TTC549 (cell line): Measurements from ENCODE around the gene PDLIM3.
"Not testable (repeated sequence)": the region's sequence is repeated elsewhere in the genome, so short reads cannot be mapped to it uniquely, and the experiment has no call there.

Experiments used
- FAIRE-seq: peaks from 2 replicates; lab custom pipeline; 2012; peaks lifted over from hg19 to GRCh38; lab: Jason Lieb, UNC

Gene PDLIM3

DNA sequence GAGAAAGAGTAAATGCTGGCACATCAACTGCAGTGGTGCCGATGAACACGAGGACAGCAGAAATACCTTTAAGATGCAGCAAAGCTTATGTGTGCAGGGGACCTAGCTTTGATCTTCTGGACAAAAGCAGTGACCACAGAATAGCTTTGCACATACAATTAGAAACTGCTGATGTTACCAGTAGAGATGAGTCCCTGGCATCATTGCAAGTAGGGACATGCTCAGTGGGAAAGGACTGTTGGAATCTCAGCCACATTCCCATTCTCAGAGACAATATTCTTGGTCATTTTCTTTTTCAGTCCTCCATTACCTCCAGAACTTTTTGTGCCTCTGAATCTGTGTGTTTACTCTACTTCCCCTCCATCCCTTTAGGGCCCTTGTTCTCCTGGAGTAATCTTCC, 16.9 kb upstream of the PDLIM3 start:
- FAIRE-seq: no peak

DNA sequence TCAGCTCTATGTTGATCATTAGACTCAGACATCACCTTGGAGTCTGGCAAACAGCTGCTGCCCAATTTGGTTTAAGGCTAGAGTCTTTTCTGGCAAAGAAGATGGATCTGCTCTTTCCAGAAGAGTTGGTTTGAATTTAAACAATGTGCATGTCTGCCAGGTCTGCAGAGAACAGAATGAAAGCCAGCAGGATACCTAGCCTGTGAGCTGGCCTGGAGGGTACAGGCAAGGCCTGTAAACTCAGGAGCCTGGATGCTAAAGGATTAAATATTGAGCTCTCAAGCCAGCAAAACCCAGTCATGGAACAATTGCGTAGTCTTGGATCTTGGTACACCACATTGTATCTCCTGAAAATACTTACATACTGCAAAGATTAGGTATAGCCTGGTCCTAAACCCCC, 15.6 kb upstream of the PDLIM3 start:
- FAIRE-seq: no peak

- no peak for FAIRE-seq
Measured at GRCh38 chr4:185549095-185549639, 13.9 kb upstream of the PDLIM3 start.

- FAIRE-seq: no peak
Measured at GRCh38 chr4:185548587-185548986, 13.3 kb upstream of the PDLIM3 start.

DNA sequence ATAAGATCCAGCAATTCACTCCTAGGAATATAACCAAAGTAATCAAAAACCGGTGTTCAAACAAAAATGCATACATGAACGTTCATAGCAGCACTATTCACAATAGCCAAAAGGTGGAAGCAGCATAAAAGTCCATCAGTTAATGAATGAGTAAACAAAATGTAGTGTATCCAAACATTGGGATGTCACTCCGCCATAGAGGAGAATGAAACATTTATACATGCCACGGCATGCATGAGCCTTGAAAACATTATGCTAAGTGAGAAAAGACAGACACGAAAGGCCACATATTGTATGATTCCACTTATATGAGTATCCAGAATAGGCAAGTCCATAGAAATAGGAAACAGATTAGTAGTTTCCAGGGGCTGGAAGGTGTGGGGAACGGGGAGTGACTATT, 11.0 kb upstream of the PDLIM3 start:
- no peak for FAIRE-seq

GRCh38 chr4:185542626-185543315, 7.5 kb upstream of the PDLIM3 start:
- FAIRE-seq: no peak

DNA sequence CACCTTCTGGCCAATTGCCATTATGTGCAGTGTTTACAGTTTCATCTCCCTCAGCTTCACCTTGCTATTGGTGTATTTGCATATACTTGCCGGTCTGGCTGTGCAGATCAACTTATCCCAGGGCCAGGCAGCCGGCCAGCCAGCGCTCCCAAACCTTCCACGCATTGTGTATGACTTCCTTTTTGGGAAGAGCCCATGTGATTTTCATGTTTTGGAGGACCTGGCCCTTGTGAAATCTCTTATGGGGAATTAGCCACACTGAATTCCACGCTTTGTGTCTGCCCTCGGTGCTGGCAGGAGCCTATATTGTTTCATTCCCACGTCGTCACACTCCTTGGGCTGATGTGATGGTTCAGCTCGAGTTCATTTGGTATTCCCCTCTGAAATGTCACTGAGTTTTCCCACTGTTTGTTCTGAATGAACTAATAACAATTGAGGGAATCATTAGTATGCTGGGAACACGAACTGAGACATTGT, 6.0 kb upstream of the PDLIM3 start:
- no peak for FAIRE-seq

DNA sequence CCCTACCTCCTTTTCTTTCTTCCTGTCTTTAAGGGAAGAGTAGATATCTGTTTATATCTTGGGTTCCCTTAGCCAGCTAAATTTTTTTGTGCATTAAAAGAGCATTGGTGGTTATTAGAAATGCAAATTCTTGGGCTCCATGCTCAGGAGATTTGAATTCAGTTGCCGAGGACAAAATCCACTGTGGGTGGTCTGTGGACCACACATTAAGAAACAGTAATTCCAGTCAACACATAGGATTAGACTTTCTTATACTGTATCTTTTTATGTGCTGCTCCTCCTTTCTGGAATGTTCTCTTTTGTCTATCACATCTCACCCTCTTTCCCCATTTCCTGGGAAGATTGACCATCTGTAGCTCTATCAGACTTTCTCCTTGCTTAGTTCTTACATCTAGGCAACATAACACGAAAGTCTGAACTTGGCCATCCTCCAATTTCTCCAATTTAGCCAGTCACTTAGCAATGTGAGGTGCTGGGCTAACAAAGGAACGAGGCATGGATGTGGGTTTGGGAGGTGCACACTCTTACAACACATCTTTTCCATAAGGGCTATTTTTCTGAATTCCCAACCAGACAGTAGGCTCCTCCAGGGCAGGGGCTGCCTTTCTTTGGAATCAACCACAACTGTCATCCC, 5.3 kb upstream of the PDLIM3 start:
- no peak for FAIRE-seq

- FAIRE-seq: no peak
Measured at GRCh38 chr4:185540040-185540439, 4.7 kb upstream of the PDLIM3 start.

DNA sequence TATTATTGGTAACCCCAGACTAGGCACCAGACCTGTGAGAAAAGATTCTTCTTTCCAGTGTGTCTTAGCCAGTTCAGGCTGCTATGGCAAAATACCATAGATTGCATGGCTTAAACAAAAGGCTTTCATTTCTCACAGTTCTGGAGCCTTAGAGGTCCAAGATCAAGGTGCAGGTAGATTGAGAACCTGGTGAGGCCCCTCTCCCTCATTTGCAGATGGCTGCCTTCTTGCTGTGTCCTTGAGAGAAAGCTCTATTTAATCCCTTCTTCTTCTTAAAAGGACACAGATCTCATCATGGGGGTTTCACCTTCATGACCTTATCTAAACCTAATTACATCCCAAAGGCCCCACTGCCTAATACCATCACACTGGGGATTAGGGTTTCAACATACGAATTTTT, 3.5 kb upstream of the PDLIM3 start:
- FAIRE-seq: no peak

DNA sequence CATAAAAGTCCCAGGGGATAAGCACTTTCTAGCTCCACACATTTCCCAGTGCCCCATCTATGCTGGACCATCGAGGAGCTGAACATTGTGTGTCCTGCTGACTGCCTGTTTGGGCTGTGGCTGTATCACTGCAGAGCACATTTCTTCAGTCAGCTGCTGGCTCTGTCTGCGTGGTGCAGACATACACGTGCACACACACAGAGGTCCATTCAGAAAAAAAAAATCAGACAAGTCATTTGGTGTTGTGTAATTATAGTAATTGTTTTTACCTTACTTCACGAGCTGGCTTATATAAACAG, 1.1 kb upstream of the PDLIM3 start:
- no peak for FAIRE-seq

- FAIRE-seq: no peak
Measured at GRCh38 chr4:185535612-185536410, 504 bp upstream of the PDLIM3 start.

DNA sequence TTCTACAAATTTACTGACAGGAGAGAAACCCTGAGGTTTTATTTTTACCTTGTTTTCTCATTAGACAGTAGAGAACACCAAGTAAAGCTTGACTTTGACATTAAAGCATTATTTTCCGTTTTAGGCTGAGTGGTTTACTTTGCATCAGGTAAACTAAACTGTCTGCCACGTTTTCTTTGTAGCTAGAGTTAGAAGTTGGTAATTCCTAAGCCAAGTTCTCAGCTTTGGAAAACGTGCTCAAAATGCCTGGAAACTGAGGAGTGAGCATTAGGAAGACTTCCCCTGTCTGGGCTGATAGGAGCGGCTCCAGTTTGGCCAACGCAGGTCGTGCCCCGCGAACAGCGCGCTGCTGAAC, 819 bp downstream of the PDLIM3 start:
- FAIRE-seq: no peak

- FAIRE-seq: no peak
Measured at GRCh38 chr4:185532795-185533324, 2.4 kb downstream of the PDLIM3 start.

DNA sequence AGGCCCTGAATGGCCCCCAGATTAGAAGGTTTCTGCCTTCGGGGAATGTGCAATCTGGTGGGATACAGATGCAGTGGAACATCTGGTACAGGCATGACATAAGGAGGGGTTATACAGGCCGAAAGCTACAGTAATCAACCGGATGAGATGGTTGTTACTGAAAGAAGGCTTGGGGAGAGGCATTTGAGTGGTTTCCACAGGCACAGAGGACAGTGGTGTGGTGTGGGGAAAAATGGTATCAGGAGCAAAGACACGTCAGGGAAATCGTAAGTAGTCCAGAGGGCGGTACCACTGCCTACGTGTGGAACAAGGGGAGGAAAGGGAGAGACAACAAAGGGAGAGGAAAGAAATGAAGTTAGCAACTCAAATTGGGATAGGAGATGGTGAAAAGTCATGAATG, 3.0 kb downstream of the PDLIM3 start:
- no peak for FAIRE-seq

DNA sequence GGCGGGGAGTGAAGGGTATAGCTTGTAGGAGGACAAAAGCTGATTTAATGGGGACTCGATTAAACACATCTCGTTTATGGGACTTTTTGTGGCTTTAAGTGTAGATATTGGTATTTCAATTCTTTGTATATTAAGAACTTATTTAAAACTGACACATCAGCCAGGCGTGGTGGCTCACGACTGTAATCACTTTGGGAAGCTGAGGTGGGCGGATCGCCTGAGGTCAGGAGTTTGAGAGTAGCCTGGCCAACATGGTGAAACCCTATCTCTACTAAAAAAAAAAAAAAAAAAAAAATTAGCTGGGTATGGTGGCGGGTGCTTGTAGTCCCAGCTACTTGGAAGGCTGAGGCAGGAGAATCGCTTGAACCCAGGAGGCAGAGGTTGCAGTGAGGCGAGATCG, 3.7 kb downstream of the PDLIM3 start:
- not testable (repeated sequence) for FAIRE-seq

DNA sequence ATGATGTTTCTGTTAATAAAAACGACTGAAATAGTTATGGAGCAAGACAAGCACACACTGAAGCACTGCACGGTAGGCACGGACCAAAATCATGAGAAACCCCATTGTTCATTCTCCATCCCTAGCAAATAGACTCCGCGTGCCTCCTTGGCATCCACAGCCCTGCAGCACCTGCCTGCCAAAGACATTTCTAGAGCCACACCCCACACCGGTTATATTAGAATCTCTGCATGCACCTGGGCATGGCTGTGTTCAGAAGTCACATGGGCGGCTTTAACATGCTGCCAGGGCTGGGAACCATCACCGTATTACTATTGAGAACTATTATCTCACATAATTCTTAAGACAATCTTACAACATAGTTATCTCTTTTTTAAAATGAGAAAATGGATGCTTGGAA, 5.9 kb downstream of the PDLIM3 start:
- no peak for FAIRE-seq

GRCh38 chr4:185524888-185525863, 10.1 kb downstream of the PDLIM3 start:
- FAIRE-seq: no peak

GRCh38 chr4:185523862-185524261, 11.4 kb downstream of the PDLIM3 start:
- FAIRE-seq: no peak

GRCh38 chr4:185522451-185522850, 12.9 kb downstream of the PDLIM3 start:
- FAIRE-seq: no peak

DNA sequence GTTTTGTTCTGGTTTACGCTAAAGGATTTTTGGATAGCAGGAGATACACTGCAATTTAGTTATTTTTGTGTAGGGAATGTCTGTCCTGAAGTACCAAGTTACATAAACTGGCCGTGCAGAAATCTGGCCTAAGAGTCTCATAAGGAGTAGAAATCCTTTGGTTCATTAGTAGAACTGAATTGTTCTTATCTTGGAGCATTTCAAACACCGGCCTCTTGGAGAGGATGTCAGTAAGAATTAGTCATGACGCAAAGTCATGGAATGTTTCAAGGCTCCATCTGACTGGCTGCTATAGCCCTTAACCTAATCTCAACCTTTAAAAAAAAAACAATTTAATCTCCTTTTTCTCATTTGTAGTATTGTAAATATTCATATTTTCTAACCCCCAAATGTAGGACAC, 15.2 kb downstream of the PDLIM3 start:
- FAIRE-seq: no peak

DNA sequence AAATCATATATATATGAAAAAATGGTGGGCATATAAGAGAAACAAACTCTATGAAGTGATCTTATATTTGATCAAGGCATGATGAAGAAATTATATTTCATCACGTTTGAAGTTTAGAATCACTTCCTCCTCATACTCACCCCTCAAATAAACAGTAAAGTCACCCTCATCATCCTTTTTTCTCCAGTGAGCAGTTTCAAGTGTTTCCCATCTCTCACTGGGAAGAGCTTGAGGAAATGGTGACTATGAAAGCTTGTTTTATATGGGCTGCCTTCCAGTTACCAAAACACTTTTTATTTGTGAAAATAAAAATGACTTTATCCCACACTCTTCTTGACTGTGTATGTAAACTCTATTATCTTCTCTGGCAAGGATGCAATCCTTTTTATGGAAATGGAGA, 16.8 kb downstream of the PDLIM3 start:
- no peak for FAIRE-seq
